Activated T-helper 9 cell treated with anti-CD3 and anti-CD28 coated beads, Interleukin-2, amount 50 U/mL, for 16 hours (primary cell): ENCODE measurements around the gene PPA1.
"Not testable (repeated sequence)": the region's sequence is repeated elsewhere in the genome, so short reads cannot be mapped to it uniquely, and the experiment has no call there.

ENCODE experiments used
- DNase-seq: peaks from one replicate; pipeline ENCODE4 v3.0.0-alpha.2; 2020; ENCODE audit warnings: low read depth

The PPA1 gene

GRCh38 chr10:70212277-70212676, 21.0 kb downstream of the PPA1 start:
- DNase-seq: no peak

- no peak for DNase-seq
Observed at GRCh38 chr10:70206762-70207161, 26.5 kb downstream of the PPA1 start.

DNA sequence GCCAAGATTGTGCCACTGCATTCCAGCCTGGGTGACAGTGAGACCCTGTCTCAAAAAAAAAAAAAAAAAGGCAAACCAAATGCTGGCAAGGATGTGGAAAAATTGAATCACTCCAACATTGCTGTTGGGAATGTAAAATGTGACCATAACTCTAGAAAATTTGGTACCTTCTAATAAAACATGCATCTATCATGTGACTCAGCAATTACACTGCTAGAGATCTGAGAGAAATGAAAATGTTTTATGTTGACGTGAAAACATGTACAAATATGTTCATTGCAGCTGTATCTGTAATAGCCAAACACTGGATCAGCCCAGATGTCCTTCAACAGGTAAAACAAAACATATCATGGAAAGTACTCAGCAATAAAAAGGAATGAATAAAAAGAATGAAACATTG, 32.1 kb downstream of the PPA1 start:
- DNase-seq: no peak

- DNase-seq: no peak
Observed at GRCh38 chr10:70198696-70199466, 34.3 kb downstream of the PPA1 start.

- no peak for DNase-seq
Observed at GRCh38 chr10:70197235-70197945, 35.8 kb downstream of the PPA1 start.

DNA sequence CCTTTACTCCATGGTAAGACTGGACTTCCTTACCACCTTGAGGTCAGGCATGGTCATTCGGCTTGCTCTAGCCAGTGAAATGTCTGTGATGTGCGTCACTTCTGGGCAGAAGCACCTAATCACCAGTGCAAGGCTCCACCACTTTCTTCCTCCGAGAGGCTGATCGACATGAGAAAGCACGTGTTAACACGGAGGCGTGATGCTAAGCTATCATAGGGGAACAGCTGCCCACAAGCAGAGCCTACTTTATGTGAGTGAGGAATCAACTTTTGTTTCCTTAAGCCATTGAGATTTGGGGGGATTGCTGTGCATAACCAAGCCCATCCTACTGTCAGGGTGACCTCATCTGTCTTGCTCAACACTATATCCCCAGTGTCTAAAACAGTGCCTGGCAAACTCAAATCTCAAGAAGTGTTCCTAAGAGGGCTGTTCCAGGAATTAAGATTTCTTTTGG, 39.8 kb downstream of the PPA1 start:
- no peak for DNase-seq

GRCh38 chr10:70192326-70192968, 40.8 kb downstream of the PPA1 start:
- DNase-seq: no peak

DNA sequence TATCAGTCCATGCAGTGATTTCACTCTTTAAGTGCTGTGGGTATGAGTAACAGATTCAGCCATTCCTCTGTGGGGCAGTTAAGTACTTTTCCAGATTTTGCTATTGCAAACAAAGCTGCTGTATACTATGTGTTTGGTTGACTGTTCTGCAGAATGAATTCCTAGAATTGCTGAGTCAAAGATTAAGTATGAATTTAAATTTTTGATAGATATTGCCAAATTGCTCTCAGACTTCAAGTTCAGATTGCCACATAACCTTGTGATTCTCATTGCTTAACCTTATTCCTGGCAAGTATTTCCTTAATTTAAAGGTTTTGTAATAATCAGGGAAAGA, 41.3 kb downstream of the PPA1 start:
- DNase-seq: no peak

DNA sequence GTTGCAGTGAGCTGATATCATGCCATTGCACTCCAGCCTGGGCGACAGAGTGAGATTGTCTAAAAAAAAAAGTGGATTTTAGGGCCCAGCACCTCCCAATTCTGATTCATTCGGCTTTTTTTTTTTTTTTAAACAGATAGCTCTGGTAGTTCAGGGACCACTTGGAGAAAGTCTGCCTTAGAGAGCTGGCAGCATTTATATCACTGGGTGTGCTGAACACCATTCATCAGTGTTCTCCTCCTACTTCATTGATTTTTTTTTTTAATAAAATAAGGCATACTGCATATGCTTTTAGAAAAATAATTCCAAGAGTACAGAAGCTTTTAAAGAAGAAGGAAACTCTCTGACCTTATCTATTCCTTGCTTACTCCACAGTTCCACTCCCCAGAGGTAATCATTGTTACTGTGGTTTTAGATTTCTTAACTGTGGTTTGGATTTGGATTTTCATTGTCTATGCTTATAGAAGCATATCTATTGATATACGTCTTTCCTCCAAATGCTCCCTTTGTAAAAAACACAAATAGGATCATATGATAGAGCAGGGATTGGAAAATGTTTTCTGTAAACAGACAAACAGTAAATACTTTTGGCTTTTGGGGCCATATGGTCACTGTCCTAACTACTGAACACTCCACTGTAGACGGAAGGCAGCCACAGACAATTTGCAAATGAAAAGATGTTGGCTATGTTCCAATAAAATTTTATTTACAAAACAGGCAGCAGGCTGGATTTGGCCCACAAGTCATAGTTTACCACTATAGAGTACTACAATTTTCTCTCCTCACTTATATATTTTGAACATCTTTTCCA, 41.9 kb downstream of the PPA1 start:
- DNase-seq: no peak

- no peak for DNase-seq
Observed at GRCh38 chr10:70190581-70190980, 42.6 kb downstream of the PPA1 start.

- no peak for DNase-seq
Observed at GRCh38 chr10:70190102-70190501, 43.1 kb downstream of the PPA1 start.

- no peak for DNase-seq
Observed at GRCh38 chr10:70188768-70189167, 44.5 kb downstream of the PPA1 start.

DNA sequence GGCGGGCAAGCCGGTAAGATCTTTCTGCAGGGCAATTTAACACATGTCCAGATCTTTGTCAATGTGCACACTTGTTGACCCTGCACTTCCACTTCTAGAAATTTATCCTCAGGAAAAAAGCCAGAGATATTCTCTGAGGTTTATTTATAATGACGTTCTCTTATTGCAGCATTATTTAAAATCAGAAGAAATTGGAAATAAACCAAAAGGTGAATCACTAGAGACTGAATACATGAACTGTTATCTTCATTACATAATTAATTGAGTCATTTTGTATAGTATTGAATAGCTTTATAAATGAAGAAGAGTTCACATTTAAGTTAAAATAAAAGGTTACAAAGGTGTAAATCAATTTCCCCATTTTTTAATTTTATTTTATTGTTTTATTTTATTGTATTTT, 46.7 kb downstream of the PPA1 start:
- DNase-seq: no peak

GRCh38 chr10:70186090-70186489, 47.1 kb downstream of the PPA1 start:
- no peak for DNase-seq

DNA sequence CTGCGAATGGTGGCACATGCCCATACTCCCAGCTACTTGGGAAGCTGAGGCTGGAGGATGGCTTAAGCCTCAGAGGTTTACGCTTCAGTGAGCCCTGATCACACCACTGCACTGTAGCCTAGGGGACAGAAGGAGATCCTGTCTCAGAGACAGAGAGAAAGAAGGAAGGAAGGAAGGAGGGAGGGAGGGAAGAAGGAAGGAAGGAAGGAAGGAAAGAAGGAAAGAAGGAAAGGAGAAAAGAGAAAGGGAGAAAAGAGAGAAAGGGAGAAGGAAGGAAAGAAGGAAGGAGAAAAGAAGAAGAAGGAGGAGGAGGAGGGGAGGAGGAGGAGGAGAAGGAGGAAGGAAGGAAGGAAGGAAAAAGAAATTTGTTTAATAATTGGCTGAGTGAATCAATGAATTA, 49.9 kb downstream of the PPA1 start:
- DNase-seq: no peak

GRCh38 chr10:70179209-70179608, 54.0 kb downstream of the PPA1 start:
- not testable (repeated sequence) for DNase-seq

DNA sequence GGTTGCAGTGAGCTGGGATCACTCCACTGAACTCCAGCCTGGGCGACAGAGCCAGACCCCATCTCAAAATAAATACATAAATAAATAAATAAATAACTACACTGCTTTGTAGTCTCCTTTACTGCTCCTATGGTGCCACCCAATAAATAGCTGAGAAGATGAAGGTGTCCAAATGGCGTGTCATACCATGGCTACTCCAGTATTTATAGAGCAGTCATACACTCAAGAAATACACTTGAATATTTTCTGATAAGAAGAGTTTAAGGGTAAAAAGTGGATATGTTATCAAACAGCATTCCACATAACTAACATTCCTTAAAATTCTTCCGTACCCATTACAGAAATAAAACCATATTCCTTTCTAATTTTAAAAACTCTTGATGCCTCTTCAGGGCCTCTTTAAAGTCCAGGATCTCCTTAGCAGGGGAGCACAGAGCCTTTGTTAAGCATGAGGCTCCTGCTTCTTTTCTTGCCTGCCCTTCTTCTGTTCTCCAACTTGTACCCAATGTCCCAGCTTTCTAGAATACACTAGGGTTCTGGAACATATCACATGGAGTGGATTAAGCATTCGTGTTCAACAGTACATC, 55.0 kb downstream of the PPA1 start:
- no peak for DNase-seq

GRCh38 chr10:70176441-70176840, 56.8 kb downstream of the PPA1 start:
- no peak for DNase-seq

DNA sequence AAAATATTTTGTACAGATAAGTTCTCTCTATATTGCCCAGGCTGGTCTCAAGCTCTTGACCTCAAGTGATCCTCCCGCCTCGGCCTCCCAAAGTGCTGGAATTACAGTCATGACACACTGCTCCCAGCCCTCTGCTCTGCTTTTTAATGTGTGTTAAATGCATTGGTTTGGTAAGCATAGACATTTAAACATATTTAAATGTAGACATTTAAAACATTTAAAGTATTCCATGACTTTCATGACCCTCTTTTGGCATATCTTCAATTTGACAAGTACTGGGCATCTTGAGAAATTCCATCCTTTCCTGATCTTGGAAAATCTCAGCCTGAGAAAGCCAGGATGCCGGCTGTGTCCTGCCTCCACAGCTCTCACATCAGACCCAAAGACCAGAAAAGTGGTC, 57.7 kb downstream of the PPA1 start:
- DNase-seq: no peak

DNA sequence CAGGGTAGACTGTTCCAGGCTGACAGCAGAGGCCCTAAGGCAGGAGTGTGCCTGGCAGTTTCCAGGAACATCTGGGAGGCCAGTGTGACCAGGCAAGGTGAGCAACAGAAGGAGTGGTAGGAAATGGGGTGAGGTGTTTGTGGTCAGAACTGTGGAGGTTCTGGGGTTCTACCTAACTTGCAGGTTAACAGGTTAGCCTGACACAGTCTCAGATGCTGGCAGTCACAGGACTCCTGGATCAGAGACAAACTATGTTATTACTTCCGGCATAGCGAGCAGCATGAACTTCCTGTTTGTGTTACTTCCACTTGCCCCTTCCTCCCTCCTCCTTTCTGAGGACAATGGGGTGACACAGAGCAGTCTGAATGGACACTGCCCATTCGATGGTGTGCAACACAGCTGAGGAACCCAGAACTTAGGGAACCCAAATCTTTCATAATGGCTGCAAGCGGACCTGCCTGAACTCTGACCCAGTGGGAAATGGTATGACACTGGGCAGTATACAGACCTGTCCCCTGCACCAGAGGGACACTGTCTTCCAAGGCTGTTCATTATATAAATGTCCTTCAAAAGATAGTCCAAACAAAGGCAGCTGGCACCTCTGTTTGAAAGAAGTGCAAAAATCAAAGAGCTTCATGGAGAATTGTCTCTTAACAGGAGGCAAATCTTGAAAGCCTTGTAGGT, 59.0 kb downstream of the PPA1 start:
- no peak for DNase-seq

DNA sequence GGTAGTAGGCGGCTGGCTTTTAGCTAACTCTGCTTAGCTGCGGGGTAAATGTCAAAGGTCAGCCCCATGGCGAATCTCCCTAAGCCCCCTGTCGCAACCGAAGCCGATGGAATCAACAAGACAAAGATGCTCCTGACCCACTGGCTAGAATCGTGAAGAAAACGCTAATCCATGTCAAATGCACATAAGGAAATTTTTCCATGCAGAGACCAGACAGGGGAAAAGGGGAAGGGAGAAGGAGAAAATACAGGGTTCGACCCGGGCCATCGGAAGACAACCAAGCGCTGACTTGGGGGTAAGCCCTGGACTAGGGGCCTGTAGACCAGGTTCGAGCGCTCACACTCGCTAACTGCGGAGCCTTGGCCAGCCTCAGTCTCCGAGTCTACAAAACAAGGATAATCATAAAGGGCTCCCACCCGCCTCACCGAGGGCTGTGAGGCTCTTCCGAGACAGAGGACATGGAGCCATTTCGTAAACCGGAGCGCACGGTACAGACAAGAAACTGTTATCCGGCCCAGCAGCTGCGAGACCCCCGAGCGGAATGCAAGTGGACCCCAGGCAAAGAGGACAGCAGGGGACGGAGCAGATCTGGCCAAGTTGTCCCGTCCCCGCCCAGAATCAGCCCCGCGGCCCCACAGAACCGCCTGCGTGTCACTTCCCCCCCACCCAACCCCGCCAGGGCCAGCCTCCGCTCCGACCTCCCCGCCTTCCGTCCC, 63.4 kb downstream of the PPA1 start:
- no peak for DNase-seq
